H1 (cell line): ENCODE data around the gene LTB. TPM values are rescaled to one million over a fixed set of nuclear protein-coding genes. Genes with fewer than 3 reads are reported as not detected.
A peak's percentile ranks its signal among the peaks of the same experiment; 100 is the strongest.

Experiments
- ASH2L ChIP-seq: fragments of 200-600, 300-600 bp; sonication (generic); IDR thresholded peaks from one replicate; pipeline ENCODE4 v1.7.1; 2017; ENCODE audit warnings: low read length
- CHD1 ChIP-seq: IDR thresholded peaks from 2 replicates; pipeline ENCODE4 v1.6.1; 2012; ENCODE audit warnings: low read depth, low read length, improper control_type of control experiment
- CREB1 ChIP-seq: IDR thresholded peaks from 2 replicates; pipeline ENCODE4 v1.6.1; 2012; ENCODE audit warnings: inconsistent platforms
- FOSL1 ChIP-seq: IDR thresholded peaks from 2 replicates; pipeline ENCODE4 v1.6.1; 2011; ENCODE audit warnings: mild to moderate bottlenecking, low read depth, low read length, moderate library complexity; ENCODE audit not compliant: insufficient read depth
- GABPA ChIP-seq: IDR thresholded peaks from 2 replicates; pipeline ENCODE4 v1.6.1; 2011; ENCODE audit warnings: mild to moderate bottlenecking, low read length, moderate library complexity, borderline replicate concordance; ENCODE audit not compliant: insufficient read depth
- GTF2F1 ChIP-seq: IDR thresholded peaks from 2 replicates; pipeline ENCODE4 v1.6.1; 2012; ENCODE audit warnings: low read depth, low read length, improper control_type of control experiment, borderline replicate concordance
- HDAC2 ChIP-seq, 2 experiments: fragments of 300-600 bp in 1 of 2; sonication (generic) in 1 of 2; IDR thresholded peaks; 2 replicates each; pipeline ENCODE4 v1.6.1; 2011 to 2012; ENCODE audit warnings: low read depth in 2 of 2, low read length in 2 of 2, mild to moderate bottlenecking in 2 of 2, moderate library complexity in 2 of 2, borderline replicate concordance in 1 of 2, inconsistent platforms in 1 of 2
- HDAC6 ChIP-seq: IDR thresholded peaks from one replicate; pipeline ENCODE4 v1.7.1; 2012; ENCODE audit warnings: low read depth, mild to moderate bottlenecking, inconsistent platforms, low read length, moderate library complexity
- KDM4A ChIP-seq: IDR thresholded peaks from one replicate; pipeline ENCODE4 v1.7.1; 2012; ENCODE audit warnings: low read depth, mild to moderate bottlenecking, moderate library complexity, low read length, inconsistent platforms; ENCODE audit not compliant: severe bottlenecking
- MAFK ChIP-seq: IDR thresholded peaks from 2 replicates; pipeline ENCODE4 v1.6.1; 2012; ENCODE audit warnings: low read depth, mild to moderate bottlenecking, improper control_type of control experiment, low read length
- POU5F1 ChIP-seq: IDR thresholded peaks from 2 replicates; pipeline ENCODE4 v1.6.1; 2011; ENCODE audit warnings: low read depth, mild to moderate bottlenecking, low read length, moderate library complexity
- SIRT6 ChIP-seq: IDR thresholded peaks from one replicate; pipeline ENCODE4 v1.7.1; 2012; ENCODE audit warnings: low read length, inconsistent platforms
- SP1 ChIP-seq: IDR thresholded peaks from 2 replicates; pipeline ENCODE4 v1.6.1; 2011; ENCODE audit warnings: low read depth, low read length
- SP4 ChIP-seq: IDR thresholded peaks from 2 replicates; pipeline ENCODE4 v1.6.1; 2012; ENCODE audit warnings: low read length, inconsistent platforms
- SUZ12 ChIP-seq: fragments of 200-600 bp; sonication (generic); IDR thresholded peaks from 2 replicates; pipeline ENCODE4 v1.6.1; 2012; ENCODE audit warnings: mild to moderate bottlenecking, inconsistent platforms, low read length, moderate library complexity, mixed read lengths
- TAF1 ChIP-seq: IDR thresholded peaks from 2 replicates; pipeline ENCODE4 v1.6.1; 2011; ENCODE audit warnings: mild to moderate bottlenecking, low read depth, low read length
- TBP ChIP-seq: IDR thresholded peaks from 2 replicates; pipeline ENCODE4 v1.6.1; 2011; ENCODE audit warnings: low read depth, low read length, improper control_type of control experiment
- TEAD4 ChIP-seq: IDR thresholded peaks from 2 replicates; pipeline ENCODE4 v1.6.1; 2012; ENCODE audit warnings: low read depth, low read length, inconsistent platforms, mixed read lengths
- polyA plus RNA-seq, 7 experiments: library from polyadenylated mRNA; depleted of rRNA in 3 of 7; stranded (reverse) in 5 of 7; unstranded in 2 of 7; fragments of >200 nt in 5 of 7; fragments of 200-250 nt in 2 of 7; gene quantifications; 1 replicate in 5 of 7; 2 replicates in 1 of 7; 4 replicates in 1 of 7; pipeline versions ENCODE4 v1.2.1 to v1.2.3, GENCODE V29; 2011 to 2013; ENCODE audit warnings: missing spikeins in 2 of 7, mixed read lengths in 2 of 7
- total RNA-seq: library from RNA; stranded (reverse); fragmentation: NEBNext Ultra II Directional; extraction: Animal tissue kit (Norgen Biotek cat#: 25700); gene quantifications from 2 replicates; pipeline ENCODE4 v1.2.1, GENCODE V29; 2021
- TF ChIP-seq, protein P1 (sequence below): IDR thresholded peaks from 2 replicates; pipeline ENCODE4 v1.6.1; 2012; ENCODE audit warnings: inconsistent platforms
- TF ChIP-seq, protein P2 (sequence below): IDR thresholded peaks from 2 replicates; pipeline ENCODE4 v1.6.1; 2011; ENCODE audit warnings: low read length, improper control_type of control experiment

The LTB gene
- total and polyA plus RNA-seq, 2 of the 8 experiments (the other 6 are each of a cell fraction or from before 2014, with no cell fraction given) = 0.43 to 0.47 TPM

DNA sequence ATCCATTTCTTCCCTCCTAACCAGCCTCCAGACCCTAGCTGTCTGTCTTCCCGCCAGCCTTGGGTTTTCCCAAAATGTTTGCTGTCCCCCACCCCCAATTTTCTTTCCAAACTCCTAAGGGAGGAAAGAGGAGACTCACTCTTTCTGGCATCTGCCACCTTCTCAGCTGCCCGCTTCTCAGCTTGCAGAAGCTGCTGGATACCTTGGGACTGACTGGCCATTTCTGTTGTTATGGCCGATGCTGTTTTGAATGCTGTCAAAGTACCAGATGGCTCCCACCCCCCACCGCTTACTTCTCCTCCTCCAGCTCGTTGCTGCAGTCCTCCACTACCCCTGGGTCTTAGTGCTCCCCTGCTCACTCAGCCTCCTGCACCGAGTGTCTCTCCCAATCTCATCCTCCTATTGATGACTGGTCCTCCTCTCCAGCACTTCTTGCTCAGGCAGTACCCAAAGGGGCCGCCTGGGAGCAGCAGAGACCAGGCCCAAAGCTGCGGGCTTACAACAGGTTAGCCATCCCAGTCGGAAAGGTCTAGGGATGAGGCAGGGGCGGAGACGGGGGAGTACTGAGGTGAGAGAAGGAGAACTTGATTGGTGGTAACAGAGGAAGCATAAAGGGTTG lies 35.8 kb downstream of the LTB start, which contains the start of gene ATP6V1G2 (continued):
- TF ChIP-seq SP4 (peak; percentile 56; the same call in 1 of the 2 replicates), SIRT6 (no peak), HDAC6 (no peak), MAFK (no peak; the same call in 1 of the 2 replicates), TBP (0 out of 2 replicates have a peak, but pooled peaks have one; percentile 43), GTF2F1 (peak; percentile 62; the same call in 1 of the 2 replicates), CHD1 (0 out of 2 replicates have a peak, but pooled peaks have one; percentile 51), ASH2L (no peak), KDM4A (no peak), SUZ12 (no peak), CREB1 (peak; percentile 74), GABPA (peak; percentile 81; the same call in 1 of the 2 replicates), POU5F1 (0 out of 2 replicates have a peak, but pooled peaks have one; percentile 4), TEAD4 (no peak), TAF1 (peak; percentile 73), SP1 (peak; percentile 90), FOSL1 (peak; percentile 94), HDAC2 (IDR thresholded peaks at IDR 0.05; ENCODE audit: borderline replicate concordance in 1 of 2, low read depth in 2 of 2, low read length in 2 of 2) (peak in 1 of 2 experiments; percentile 80; a peak in 1 of 4 replicates)
- TF ChIP-seq, protein P1, sequence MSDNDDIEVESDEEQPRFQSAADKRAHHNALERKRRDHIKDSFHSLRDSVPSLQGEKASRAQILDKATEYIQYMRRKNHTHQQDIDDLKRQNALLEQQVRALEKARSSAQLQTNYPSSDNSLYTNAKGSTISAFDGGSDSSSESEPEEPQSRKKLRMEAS = peak; percentile 87
- TF ChIP-seq, protein P2, sequence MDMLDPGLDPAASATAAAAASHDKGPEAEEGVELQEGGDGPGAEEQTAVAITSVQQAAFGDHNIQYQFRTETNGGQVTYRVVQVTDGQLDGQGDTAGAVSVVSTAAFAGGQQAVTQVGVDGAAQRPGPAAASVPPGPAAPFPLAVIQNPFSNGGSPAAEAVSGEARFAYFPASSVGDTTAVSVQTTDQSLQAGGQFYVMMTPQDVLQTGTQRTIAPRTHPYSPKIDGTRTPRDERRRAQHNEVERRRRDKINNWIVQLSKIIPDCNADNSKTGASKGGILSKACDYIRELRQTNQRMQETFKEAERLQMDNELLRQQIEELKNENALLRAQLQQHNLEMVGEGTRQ = no peak
